Left ventricle myocardium superior (tissue), 1 donor: ENCODE results near the gene ARL10. TPM values are rescaled to one million over a fixed set of nuclear protein-coding genes. Genes with fewer than 3 reads are reported as not detected.

Experiments used
- ATAC-seq: fragments of 200-7000 bp; cut with Tn5 transposase; one replicate; pipeline ENCODE4 v1.9.1; 2020; ENCODE audit warnings: mild to moderate bottlenecking, moderate library complexity
- DNase-seq: peaks from one replicate; pipeline ENCODE4 v3.0.0-alpha.2; 2020
- intact Hi-C: fragments of 100-400 bp; cut with micrococcal nuclease; formaldehyde crosslinking; loops from one replicate; pipeline ENCODE4 v1.11.0; 2022
- long read RNA-seq: library from polyadenylated mRNA; unstranded; transcript quantifications from one replicate; pipeline ENCODE4 v2.0.0, GENCODE V29; 2021
- total RNA-seq: library from RNA; stranded (reverse); fragmentation: NEBNext Ultra II Directional; extraction: Animal tissue kit (Norgen Biotek cat#: 25700); gene quantifications from one replicate; pipeline ENCODE4 v1.2.1, GENCODE V29; 2021
- donor health status: DM: no; HTN: yes; CAD: no; lungs with severe emphysema.

Gene ARL10, protein sequence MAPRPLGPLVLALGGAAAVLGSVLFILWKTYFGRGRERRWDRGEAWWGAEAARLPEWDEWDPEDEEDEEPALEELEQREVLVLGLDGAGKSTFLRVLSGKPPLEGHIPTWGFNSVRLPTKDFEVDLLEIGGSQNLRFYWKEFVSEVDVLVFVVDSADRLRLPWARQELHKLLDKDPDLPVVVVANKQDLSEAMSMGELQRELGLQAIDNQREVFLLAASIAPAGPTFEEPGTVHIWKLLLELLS
- 4.4 TPM for total RNA-seq
- long read RNA-seq, full-length matches to known transcripts, result 2 of 26 reads
- long read RNA-seq, partial matches to known transcripts, result 0 of 26 reads
- long read RNA-seq, other reads (novel, unspliced or antisense), result 24 of 26 reads

DNA sequence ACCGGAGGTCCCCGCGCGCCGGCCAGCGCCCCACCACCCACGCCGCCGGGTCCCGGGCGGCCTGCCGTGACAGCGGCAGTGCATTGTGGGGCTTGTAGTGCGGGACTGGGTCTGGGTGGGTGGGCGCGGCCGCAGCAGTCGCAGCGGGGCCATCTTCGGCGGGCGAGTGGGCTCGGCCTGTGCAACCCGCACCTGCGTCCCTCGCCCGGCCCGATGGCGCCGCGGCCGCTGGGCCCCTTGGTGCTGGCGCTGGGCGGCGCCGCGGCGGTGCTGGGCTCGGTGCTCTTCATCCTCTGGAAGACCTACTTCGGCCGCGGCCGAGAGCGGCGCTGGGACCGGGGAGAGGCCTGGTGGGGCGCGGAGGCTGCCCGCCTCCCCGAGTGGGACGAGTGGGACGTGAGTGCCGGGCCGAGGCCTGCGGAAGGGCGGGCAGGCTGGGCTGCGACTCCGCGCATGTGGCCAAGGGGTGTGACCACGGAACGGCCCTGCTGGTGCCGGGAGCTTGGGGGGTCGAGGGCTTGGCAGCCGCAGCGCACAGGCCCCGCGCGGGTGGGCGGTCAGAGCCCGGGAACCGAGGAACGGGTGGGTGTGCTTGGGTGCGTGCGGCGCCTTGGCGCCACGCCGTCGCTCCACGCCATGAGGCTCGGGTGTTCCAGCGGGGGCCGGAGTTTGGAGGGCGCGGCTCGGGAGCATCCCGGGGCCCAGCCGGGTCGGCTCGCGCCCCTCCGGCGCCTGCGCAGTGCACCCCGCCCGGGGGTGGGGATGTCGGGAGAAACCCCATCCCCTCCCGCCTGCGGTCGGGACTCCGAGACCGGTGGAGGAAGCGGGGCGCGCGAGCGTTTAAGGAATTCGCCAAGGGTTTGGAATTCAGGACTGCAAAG, at the start of gene ARL10:
Gene ARL10, plus strand, starts transcription at position 137 of the 881 bp plus-strand sequence. Its CDS starts 77 bp downstream, at position 214.
- DNase-seq (peak; percentile 77), ATAC-seq (peak; percentile 58)
- intact Hi-C loops, result no loop called here

DNA sequence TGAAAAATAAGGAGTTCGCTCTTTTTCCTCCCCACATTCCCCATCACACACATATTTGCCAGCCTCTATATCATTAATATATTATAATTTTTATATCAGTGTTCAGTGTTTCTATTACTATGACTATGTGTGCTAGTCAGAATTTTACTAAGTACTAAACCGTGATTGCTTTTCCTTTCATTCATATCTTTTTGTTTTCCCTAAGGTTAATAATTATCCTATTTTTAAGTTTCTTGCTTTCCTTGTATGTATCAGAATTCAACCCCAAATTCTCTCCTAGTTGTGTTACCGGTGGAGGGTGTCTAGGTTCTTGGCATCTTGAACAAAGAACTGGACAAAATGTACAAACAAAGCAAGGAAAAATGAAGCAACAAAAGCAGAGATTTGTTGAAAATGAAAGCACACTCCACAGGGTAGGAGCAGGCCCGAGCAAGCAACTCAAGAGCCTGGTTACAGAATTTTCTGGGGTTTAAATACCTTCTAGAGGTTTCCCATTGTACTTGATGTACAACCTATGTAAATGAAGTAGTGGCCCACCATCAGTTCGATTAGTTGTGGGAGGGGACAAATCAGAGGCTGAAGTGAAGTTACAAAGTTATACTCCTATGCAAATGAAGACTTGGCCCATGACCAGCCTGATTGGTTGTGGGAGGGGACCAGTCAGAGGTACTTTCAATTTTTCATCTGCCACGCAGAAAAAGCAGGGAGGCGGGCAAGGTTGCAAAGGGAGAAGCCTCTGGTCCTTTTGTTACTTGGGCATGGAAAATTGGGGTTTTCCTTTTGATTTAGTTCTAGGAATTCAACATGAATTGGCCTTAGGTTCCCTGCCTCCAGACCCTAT, 47.5 kb upstream of the ARL10 start:
- ATAC-seq, result no peak
- intact Hi-C loops, result no loop called here
- DNase-seq, result no peak

DNA sequence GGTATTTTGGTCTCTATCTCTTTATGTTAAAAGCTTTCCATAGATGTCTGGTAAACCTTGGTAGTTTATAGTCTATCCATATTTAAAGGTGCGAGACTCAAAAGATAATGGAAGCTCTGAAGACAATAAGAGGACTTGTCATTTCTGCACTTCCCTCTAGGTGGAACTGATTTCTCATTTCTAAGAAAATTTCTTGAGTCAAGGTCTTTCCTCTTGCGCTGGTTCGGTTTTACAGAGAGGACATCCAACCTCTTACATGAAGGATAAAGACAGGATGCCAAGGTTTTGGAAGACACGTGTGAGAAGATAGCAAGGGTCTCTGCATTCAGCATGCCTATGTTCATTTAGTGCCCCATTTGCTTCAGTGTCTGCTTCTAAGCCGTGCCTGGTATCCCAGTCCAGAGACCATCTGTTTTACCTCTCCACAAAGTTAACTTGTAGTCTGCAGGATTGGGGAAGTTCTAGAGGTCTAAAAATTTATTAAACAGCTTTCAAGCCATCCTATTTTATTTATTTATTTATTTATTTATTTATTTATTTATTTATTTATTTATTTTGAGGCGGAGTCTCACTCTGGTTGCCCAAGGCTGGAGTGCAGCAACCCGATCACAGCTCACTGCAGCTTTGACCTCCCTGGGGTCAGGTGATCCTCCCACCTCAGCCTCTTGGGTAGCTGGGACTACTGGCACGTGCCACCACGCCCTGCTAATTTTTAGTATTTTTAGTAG, 45.3 kb upstream of the ARL10 start:
- ATAC-seq, result no peak
- intact Hi-C loops, result no loop called here

DNA sequence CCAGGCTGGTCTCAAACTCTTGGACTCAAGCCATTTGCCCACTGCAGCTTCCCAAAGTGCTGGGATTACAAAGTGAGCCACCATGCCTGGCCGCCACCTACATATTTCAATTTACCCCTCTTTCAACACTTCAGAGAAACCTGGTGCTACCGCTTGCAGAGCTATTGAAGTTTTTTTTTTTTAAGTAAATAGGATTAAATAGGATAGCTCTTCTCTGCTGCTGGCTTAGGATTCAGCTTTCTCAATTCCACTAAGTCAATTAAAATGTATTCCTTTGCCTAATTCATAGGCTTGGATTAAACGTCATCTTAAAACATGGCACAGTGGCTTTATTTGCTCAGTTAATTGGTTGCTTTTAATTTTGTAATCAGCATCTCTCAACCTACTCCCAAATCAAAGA, 44.7 kb upstream of the ARL10 start:
- intact Hi-C loops, result no loop called here
- ATAC-seq, result no peak
- no peak for DNase-seq

More for the DNA sequence above, 45.3 kb upstream of the ARL10 start:
- DNase-seq, result no peak

GRCh38 chr5:176334031-176334770, 31.1 kb upstream of the ARL10 start:
- DNase-seq (no peak), ATAC-seq (no peak)
- intact Hi-C loops, result no loop called here

- intact Hi-C loops, result no loop called here
- DNase-seq, result no peak
- no peak for ATAC-seq
These were observed 27.4 kb upstream of the ARL10 start for GRCh38 chr5:176337913-176338312.

DNA sequence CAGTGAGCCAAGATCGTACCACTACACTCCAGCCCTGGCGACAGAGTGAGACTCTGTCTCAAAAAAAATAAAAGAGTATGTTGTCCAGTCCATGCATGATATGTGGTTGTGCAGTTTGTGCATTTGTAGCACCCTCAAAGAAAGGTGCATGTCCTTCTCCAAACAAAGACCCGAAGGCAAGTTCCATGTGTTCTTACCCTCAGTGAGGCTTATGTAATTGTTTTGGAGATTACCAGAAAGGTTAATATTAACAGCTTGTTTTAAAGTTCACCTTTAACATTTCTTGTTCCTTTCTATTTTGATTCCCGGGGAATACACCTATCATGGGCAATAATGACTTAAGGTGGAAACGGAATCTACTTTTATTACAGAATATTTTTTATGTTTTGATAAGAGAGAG, 26.0 kb upstream of the ARL10 start:
- DNase-seq, result no peak
- intact Hi-C loops, result no loop called here
- ATAC-seq, result no peak

GRCh38 chr5:176341325-176342157, 23.7 kb upstream of the ARL10 start:
- intact Hi-C loops, result no loop called here
- ATAC-seq (no peak), DNase-seq (no peak)

DNA sequence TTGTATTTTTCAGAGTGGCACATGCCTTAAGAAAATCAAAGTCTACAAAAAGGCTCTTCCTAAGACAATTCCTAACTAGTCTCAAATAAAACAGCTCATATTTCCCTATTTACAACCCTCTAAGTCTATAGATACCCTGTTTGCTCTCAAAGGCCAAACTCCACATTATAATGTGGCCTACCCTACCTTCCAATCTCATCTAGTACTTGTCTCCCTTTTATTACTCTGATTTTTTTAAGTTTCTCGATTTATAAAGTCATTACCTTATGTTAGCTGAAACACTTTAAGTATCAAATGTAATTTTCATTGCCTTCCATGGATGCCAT, 23.2 kb upstream of the ARL10 start:
- no peak for ATAC-seq
- intact Hi-C loops, result no loop called here
- DNase-seq, result no peak

DNA sequence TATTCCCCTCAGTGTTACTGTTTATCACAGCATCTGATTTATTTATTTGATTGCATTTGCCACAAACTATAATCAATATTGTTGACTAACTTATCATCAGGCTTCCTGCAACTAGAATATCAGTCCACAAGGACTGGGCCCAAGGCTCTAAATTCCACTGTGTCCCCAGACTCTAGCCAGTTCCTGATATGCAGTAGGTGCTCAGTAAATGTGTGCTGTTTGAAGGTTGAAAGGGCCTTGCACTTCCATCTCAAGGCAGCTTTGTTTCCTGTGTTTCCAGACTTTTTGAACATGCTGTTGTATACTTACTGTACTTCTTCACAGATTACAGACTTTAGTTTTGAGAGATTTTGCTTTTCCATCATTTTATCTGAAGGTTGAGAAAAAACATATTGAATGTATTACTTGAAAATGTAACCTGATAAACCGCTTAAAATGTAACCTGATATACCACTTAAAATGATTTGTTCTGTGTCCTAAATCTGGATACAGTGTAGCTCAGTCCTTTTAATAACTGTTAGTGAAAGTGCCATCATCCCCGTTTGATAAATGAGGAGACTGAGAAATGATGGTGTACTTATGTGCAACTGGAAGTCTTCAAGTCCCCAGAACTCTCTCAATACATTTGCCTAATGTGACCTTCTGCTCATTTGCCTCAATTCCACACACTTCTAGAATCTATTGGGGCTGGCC, 22.4 kb upstream of the ARL10 start:
- no peak for ATAC-seq
- no peak for DNase-seq
- intact Hi-C loops, result no loop called here

- ATAC-seq (no peak), DNase-seq (no peak)
- intact Hi-C loops, result no loop called here
These were observed 14.9 kb upstream of the ARL10 start for GRCh38 chr5:176350416-176350815.

DNA sequence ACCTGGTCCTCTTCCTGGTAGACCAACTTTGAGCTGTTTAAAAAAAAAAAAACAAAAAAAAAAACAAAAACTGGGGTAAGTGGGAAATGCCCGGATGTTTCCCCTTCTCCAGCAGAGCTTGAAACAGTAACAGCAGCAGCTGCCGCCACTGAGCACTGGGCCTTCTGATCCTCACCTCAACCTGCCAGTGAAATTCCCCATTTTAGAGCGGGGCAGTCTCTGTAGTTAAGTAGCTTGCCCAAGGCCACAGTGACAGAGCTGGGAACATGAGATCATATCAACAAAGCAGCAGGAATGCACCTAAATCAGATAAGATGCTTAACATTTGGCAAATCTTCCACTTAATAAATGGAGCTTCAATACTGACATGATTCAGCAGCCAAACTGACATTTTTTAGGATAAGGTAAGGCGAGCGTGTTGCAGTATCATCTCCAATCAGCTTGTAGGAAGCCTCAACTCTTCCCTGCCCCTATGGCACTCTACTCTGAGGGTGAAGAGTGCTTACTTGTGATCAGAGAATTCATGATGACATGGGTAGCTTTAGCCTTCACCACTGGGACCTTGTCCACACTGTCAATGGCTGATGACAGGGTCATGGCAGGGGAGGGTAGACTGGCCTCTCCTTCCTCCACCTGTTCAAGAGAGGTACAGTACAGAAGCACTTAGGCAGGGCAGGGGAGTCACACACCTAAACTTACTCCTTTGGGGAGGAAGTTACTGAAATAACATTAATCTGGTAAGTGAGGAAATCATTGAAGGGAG, 13.0 kb upstream of the ARL10 start:
- DNase-seq (no peak), ATAC-seq (no peak)
- intact Hi-C loops, result no loop called here

DNA sequence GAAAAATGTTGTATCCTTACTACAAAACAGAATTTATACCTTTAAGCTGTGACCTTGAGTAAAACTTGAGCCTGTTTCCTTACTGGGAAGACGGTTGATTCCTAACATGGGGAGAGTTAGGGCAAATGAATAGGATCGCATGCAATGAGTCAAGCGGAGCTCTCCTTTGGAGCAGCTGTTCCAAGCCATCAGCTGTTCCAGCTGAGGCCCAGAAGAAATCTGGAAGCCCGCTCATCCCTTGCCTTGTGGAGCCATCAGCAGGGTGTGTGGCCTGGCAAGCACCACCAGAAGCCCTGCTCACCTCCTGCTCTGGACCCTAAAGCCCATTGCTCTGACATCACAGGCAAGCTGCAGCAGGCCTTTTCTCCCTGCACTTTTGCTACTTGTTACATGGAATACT, 11.8 kb upstream of the ARL10 start:
- intact Hi-C loops, result no loop called here
- ATAC-seq (no peak), DNase-seq (no peak)

DNA sequence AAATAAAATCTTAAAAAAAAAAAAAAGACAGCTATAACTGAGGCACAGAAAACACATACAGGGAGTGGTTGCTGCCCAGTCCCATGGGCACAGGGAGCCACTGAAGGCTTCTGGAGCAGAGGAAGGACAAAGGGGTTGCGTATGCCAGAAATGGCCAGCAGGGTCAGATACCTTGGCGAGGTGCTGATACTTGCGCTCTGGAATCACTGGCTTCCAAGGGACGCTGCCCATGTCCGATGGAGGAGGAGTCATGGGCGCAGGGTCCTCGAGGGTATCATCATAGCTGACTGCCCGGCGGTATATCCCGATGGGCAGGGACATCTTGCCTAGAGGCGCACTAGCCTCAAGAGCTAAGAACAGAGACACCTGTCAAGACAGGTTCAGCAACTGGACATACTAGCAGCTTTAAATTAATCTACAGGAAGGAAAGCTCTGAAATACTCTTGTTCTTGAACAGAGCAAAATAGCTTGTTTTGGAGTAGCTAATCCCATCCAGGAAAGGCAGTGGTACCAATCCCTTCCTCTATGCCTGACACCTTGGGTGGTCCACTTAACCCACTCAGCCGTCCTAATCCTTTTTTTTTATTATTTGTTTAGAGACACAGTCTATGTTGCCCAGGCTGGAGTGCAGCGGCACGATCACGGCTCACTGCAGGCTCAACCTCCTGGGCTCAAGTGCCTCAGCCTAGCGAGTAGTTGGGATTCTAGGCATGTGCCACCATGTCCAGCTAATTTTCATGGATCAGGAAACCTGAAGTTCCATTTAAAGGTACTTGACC, 9.7 kb upstream of the ARL10 start:
- intact Hi-C loops, result no loop called here
- no peak for DNase-seq

DNA sequence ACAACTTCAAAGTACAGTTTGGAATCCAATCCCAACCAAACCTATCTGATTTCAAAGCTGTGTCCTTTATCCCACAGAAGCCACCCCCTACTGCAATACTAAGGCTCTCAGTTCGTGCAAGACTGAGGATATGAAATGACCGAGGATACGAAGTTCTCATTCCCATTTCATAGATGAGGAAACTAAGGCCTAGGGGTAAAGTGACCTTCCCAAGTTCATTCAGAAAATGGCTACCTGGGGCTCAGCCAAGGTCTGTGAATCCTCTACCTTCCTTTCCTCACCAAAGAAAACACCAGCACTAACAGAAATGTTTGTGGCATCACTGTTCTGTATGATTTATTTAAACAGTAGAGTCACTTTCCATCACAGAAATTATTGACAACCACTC, 9.1 kb upstream of the ARL10 start:
- ATAC-seq (no peak), DNase-seq (no peak)
- intact Hi-C loops, result no loop called here

More for the DNA sequence above, 9.7 kb upstream of the ARL10 start:
- ATAC-seq, result no peak

DNA sequence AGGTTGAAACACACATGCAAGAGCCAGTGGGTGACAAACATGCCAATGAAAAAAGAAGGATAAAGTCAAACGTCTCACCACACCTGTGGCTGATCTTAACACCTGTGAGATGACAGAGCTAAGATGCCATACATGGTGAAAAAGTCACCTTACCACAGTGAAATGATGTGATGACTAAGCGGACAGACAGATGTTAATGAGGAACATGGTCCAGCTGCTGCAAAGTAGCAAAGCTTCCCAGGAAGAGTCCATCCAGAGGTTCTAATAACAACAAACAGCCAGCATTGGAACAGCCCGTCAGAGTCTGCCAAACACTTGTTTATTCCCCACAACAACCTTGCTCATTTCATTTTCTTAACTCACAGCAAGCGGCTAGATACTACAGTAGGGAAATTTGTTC, 5.6 kb upstream of the ARL10 start:
- ATAC-seq, result no peak
- DNase-seq, result no peak
- intact Hi-C loops, result no loop called here
